ENCODE data around the gene FBXL16.

FBXL16 gene

GRCh38 chr16:689175-689897 lies 16.3 kb downstream of the FBXL16 start:
- DNase-seq = no peak

GRCh38 chr16:687499-687898 lies 18.1 kb downstream of the FBXL16 start:
- DNase-seq = no peak

GRCh38 chr16:686459-687260 lies 18.9 kb downstream of the FBXL16 start:
- no peak for DNase-seq

- DNase-seq = no peak
Measured at GRCh38 chr16:685967-686366, 19.6 kb downstream of the FBXL16 start.

GRCh38 chr16:684961-685696 lies 20.5 kb downstream of the FBXL16 start:
- peak; percentile 87 for DNase-seq

- DNase-seq = peak; percentile 93
Measured at GRCh38 chr16:684071-684794, 21.4 kb downstream of the FBXL16 start, which contains the start of gene JMJD8. TSS of gene JMJD8 (minus strand) at chr16:684334. CDS start at chr16:684319, 15 bp downstream.

- DNase-seq = no peak
Measured at GRCh38 chr16:683396-684070, 22.1 kb downstream of the FBXL16 start.

GRCh38 chr16:682493-683395 lies 22.9 kb downstream of the FBXL16 start:
- no peak for DNase-seq

- DNase-seq = no peak
Measured at GRCh38 chr16:681746-682427, 23.7 kb downstream of the FBXL16 start.

GRCh38 chr16:680967-681745 lies 24.4 kb downstream of the FBXL16 start:
- no peak for DNase-seq

GRCh38 chr16:680625-680945 lies 25.0 kb downstream of the FBXL16 start:
- no peak for DNase-seq

GRCh38 chr16:679814-680624 lies 25.6 kb downstream of the FBXL16 start, which contains the start of gene STUB1:
TSS of gene STUB1 (plus strand) at chr16:680410. CDS start at chr16:680526, 116 bp downstream.
- DNase-seq = peak; percentile 83

- DNase-seq = peak; percentile 82
Measured at GRCh38 chr16:678858-679813, 26.5 kb downstream of the FBXL16 start.

GRCh38 chr16:678209-678857 lies 27.3 kb downstream of the FBXL16 start:
- DNase-seq = no peak

GRCh38 chr16:677316-678190 lies 28.0 kb downstream of the FBXL16 start:
- DNase-seq = no peak

- DNase-seq = peak; percentile 76
Measured at GRCh38 chr16:676913-677312, 28.7 kb downstream of the FBXL16 start.

Data from NCI-H2171 treated with DMSO at 0.1 percent for 48 hours (cell line).